Cardiac muscle cell (in vitro differentiated cells and primary cell): ENCODE data around the gene TRPC6. TPM values are rescaled to one million over a fixed set of nuclear protein-coding genes. Genes with fewer than 3 reads are reported as not detected.
A peak's percentile ranks its signal among the peaks of the same experiment; 100 is the strongest.

Experiments used
- DNase-seq, 2 donors: peaks; one replicate each; pipeline versions ENCODE4 v3.0.0 to v3.0.0-alpha.2; 2010 to 2017; ENCODE audit warnings: low read depth in 1 of 2, low spot score in 1 of 2
- H3K27ac ChIP-seq: fragments of 200-600 bp; sonication (generic); 2 replicates; pipeline ENCODE4 v1.5.1; 2016
- H3K27me3 ChIP-seq: fragments of 200-600 bp; sonication (generic); 2 replicates; pipeline ENCODE4 v1.6.0; 2016; ENCODE audit warnings: control low read depth
- H3K36me3 ChIP-seq: fragments of 200-600 bp; sonication (generic); 2 replicates; pipeline ENCODE4 v1.5.1; 2016; ENCODE audit warnings: control low read depth
- H3K4me1 ChIP-seq: fragments of 200-600 bp; sonication (generic); 2 replicates; pipeline ENCODE4 v1.8.1; 2017; ENCODE audit warnings: low read depth, mild to moderate bottlenecking, mixed run types
- H3K4me3 ChIP-seq: fragments of 200-600 bp; sonication (generic); 2 replicates; pipeline ENCODE4 v1.5.1; 2016; ENCODE audit warnings: mild to moderate bottlenecking
- H3K9me3 ChIP-seq: fragments of 200-600 bp; sonication (generic); 2 replicates; pipeline ENCODE4 v1.5.1; 2017; ENCODE audit warnings: low read depth, mild to moderate bottlenecking, control low read depth
- polyA plus RNA-seq: library from polyadenylated mRNA; unstranded; fragments of >200 nt; fragmentation: Nextera tagmentation; extraction: Ambion mirVana; gene quantifications from 2 replicates; pipeline ENCODE4 v1.2.1, GENCODE V29; 2016
- total RNA-seq: library from RNA; depleted of rRNA; stranded (reverse); fragments of >200 nt; gene quantifications from 2 replicates; pipeline ENCODE4 v1.2.3, GENCODE V29; 2016
- TF ChIP-seq, protein P1 (sequence below): IDR thresholded peaks from 2 replicates; pipeline ENCODE4 v1.5.1; 2012; ENCODE audit warnings: low read depth, mild to moderate bottlenecking, low read length

Gene TRPC6
- total and polyA plus RNA-seq, 2 experiments from 2014 or later = not detected

GRCh38 chr11:101444851-101445250 lies 139.0 kb downstream of the TRPC6 start:
- no peak for DNase-seq

GRCh38 chr11:101444164-101444563 lies 139.6 kb downstream of the TRPC6 start:
- H3K27me3 ChIP-seq = no peaks in the 10 kb centered on the region
- no peaks in the 10 kb centered on the region for H3K4me1 ChIP-seq
- no peak overlapping the region for H3K4me3 ChIP-seq
- H3K36me3 ChIP-seq = no peaks in the 10 kb centered on the region
- TF ChIP-seq, protein P1, sequence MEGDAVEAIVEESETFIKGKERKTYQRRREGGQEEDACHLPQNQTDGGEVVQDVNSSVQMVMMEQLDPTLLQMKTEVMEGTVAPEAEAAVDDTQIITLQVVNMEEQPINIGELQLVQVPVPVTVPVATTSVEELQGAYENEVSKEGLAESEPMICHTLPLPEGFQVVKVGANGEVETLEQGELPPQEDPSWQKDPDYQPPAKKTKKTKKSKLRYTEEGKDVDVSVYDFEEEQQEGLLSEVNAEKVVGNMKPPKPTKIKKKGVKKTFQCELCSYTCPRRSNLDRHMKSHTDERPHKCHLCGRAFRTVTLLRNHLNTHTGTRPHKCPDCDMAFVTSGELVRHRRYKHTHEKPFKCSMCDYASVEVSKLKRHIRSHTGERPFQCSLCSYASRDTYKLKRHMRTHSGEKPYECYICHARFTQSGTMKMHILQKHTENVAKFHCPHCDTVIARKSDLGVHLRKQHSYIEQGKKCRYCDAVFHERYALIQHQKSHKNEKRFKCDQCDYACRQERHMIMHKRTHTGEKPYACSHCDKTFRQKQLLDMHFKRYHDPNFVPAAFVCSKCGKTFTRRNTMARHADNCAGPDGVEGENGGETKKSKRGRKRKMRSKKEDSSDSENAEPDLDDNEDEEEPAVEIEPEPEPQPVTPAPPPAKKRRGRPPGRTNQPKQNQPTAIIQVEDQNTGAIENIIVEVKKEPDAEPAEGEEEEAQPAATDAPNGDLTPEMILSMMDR = no peak
- peak in 1 of 2 donors; percentile 57 for DNase-seq
- no peak overlapping the region for H3K27ac ChIP-seq
- H3K9me3 ChIP-seq = no peaks in the 10 kb centered on the region

More at GRCh38 chr11:101444851-101445250, 139.0 kb downstream of the TRPC6 start:
- no peaks in the 10 kb centered on the region for H3K4me1 ChIP-seq
- no peaks in the 10 kb centered on the region for H3K36me3 ChIP-seq
- H3K27ac ChIP-seq = no peak overlapping the region
- H3K27me3 ChIP-seq = no peaks in the 10 kb centered on the region
- TF ChIP-seq, protein P1 = no peak
- H3K4me3 ChIP-seq = no peak overlapping the region
- no peaks in the 10 kb centered on the region for H3K9me3 ChIP-seq

- no peaks in the 10 kb centered on the region for H3K36me3 ChIP-seq
- no peaks in the 10 kb centered on the region for H3K27me3 ChIP-seq
- no peaks in the 10 kb centered on the region for H3K4me1 ChIP-seq
- H3K27ac ChIP-seq = no peak overlapping the region
- TF ChIP-seq, protein P1 = no peak
- no peak overlapping the region for H3K4me3 ChIP-seq
- H3K9me3 ChIP-seq = no peaks in the 10 kb centered on the region
- DNase-seq = no peak
Observed at GRCh38 chr11:101442936-101443521, 140.8 kb downstream of the TRPC6 start.

DNA sequence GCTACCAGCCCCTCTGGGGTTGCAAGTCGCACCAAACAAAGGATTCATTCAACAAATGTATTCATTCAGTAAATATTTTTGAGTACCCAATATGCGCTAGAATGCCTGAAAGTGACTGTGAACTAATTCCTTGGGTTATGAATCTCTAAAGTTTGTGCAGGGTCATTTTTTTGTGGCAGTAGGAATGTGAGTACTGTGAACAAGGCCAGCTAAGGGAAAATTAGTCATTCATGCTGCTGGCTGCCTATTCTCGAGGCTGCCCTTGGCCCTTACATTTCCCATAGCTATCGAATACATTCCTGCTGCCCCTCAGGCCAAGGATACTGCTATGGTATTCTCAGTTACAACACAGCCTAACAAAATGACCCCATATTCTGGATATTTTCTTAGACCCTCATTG lies 141.6 kb downstream of the TRPC6 start:
- no peak overlapping the region for H3K4me3 ChIP-seq
- TF ChIP-seq, protein P1 = no peak
- DNase-seq = peak in 1 of 2 donors; percentile 14
- H3K27me3 ChIP-seq = no peaks in the 10 kb centered on the region
- no peak overlapping the region for H3K27ac ChIP-seq
- H3K36me3 ChIP-seq = no peaks in the 10 kb centered on the region
- no peaks in the 10 kb centered on the region for H3K9me3 ChIP-seq
- no peaks in the 10 kb centered on the region for H3K4me1 ChIP-seq

- DNase-seq = no peak
- Histone ChIP-seq H3K36me3 (no peaks in the 10 kb centered on the region), H3K27ac (peak overlapping the region; percentile 22), H3K4me1 (no peaks in the 10 kb centered on the region), H3K27me3 (no peaks in the 10 kb centered on the region), H3K9me3 (no peaks in the 10 kb centered on the region), H3K4me3 (no peak overlapping the region)
- TF ChIP-seq, protein P1 = no peak
Observed at GRCh38 chr11:101441747-101442146, 142.1 kb downstream of the TRPC6 start.
